Activated T-helper 2 cell treated with anti-CD3 and anti-CD28 coated beads, Interferon-gamma antibody, Interleukin-2, Interleukin-4, amounts not matched to agents 10 μg/mL and 5 μg/mL and 100 μg/mL, durations not matched to agents 14 hours and 24 hours and 36 hours (primary cell): Measurements from ENCODE around the gene UCN. TPM values are rescaled to one million over a fixed set of nuclear protein-coding genes. Genes with fewer than 3 reads are reported as not detected.
"Not testable (repeated sequence)": the region's sequence is repeated elsewhere in the genome, so short reads cannot be mapped to it uniquely, and the experiment has no call there.

ENCODE experiments used
- DNase-seq: peaks from one replicate; pipeline ENCODE4 v3.0.0; 2021; ENCODE audit warnings: low spot score
- H3K27ac Mint-ChIP-seq: one replicate; pipeline ENCODE4 v1.8.0; 2021; ENCODE audit warnings: mixed read lengths
- H3K27me3 Mint-ChIP-seq: one replicate; pipeline ENCODE4 v1.8.0; 2021; ENCODE audit warnings: low read depth, mixed read lengths
- H3K36me3 Mint-ChIP-seq: one replicate; pipeline ENCODE4 v1.8.0; 2021; ENCODE audit warnings: low read depth, mixed read lengths
- H3K4me1 Mint-ChIP-seq: one replicate; pipeline ENCODE4 v1.8.0; 2021; ENCODE audit warnings: low read depth, mixed read lengths
- H3K4me3 Mint-ChIP-seq: one replicate; pipeline ENCODE4 v1.8.0; 2021; ENCODE audit warnings: low read depth, mild to moderate bottlenecking, moderate library complexity, mixed read lengths
- H3K9me3 Mint-ChIP-seq: one replicate; pipeline ENCODE4 v1.8.0; 2021; ENCODE audit warnings: mixed read lengths
- intact Hi-C: fragments of 100-400 bp; cut with micrococcal nuclease; formaldehyde crosslinking; loops from one replicate; pipeline ENCODE4 v1.15.1; 2023
- total RNA-seq: library from RNA; stranded (reverse); gene quantifications from 2 replicates; pipeline ENCODE4 v1.2.3, GENCODE V29; 2022

Gene UCN
- total RNA-seq, 1 donor from 2014 or later, result 0.94 TPM

GRCh38 chr2:27271631-27272340, 36.5 kb downstream of the UCN start:
- H3K27ac Mint-ChIP-seq, result no peak overlapping the region
- no peaks in the 10 kb centered on the region for H3K9me3 Mint-ChIP-seq
- DNase-seq, result no peak
- peaks cover 2% of the 10 kb centered on the region for H3K4me1 Mint-ChIP-seq
- intact Hi-C loops, result no loop called here
- H3K36me3 Mint-ChIP-seq, result no peaks in the 10 kb centered on the region
- peaks cover 24% of the 10 kb centered on the region for H3K27me3 Mint-ChIP-seq
- H3K4me3 Mint-ChIP-seq, result no peak overlapping the region

GRCh38 chr2:27270670-27271069, 37.6 kb downstream of the UCN start:
- intact Hi-C loops, result no loop called here
- H3K9me3 Mint-ChIP-seq, result no peaks in the 10 kb centered on the region
- no peak overlapping the region for H3K4me3 Mint-ChIP-seq
- no peaks in the 10 kb centered on the region for H3K4me1 Mint-ChIP-seq
- no peaks in the 10 kb centered on the region for H3K36me3 Mint-ChIP-seq
- peaks cover 24% of the 10 kb centered on the region for H3K27me3 Mint-ChIP-seq
- H3K27ac Mint-ChIP-seq, result no peak overlapping the region
- DNase-seq, result no peak

- Mint-ChIP-seq H3K27ac (no peak overlapping the region), H3K4me3 (no peak overlapping the region), H3K27me3 (peaks cover 24% of the 10 kb centered on the region), H3K36me3 (no peaks in the 10 kb centered on the region), H3K4me1 (no peaks in the 10 kb centered on the region), H3K9me3 (no peaks in the 10 kb centered on the region)
- intact Hi-C loops, result no loop called here
- no peak for DNase-seq
These were observed 38.1 kb downstream of the UCN start for GRCh38 chr2:27270131-27270530.

GRCh38 chr2:27268296-27268695, 39.9 kb downstream of the UCN start:
- H3K9me3 Mint-ChIP-seq, H3K36me3 Mint-ChIP-seq, intact Hi-C loops, H3K27ac Mint-ChIP-seq, H3K4me1 Mint-ChIP-seq, H3K4me3 Mint-ChIP-seq, DNase-seq: not testable (repeated sequence)
- H3K27me3 Mint-ChIP-seq, result peaks cover 32% of the 10 kb centered on the region

- H3K36me3 Mint-ChIP-seq, result no peaks in the 10 kb centered on the region
- H3K9me3 Mint-ChIP-seq, result no peaks in the 10 kb centered on the region
- intact Hi-C loops, result no loop called here
- peak overlapping the region; percentile 37 for H3K4me3 Mint-ChIP-seq
- H3K27me3 Mint-ChIP-seq, result peaks cover 42% of the 10 kb centered on the region
- peaks cover 18% of the 10 kb centered on the region for H3K4me1 Mint-ChIP-seq
- no peak overlapping the region for H3K27ac Mint-ChIP-seq
- DNase-seq, result no peak
These were observed 42.7 kb downstream of the UCN start for GRCh38 chr2:27265536-27265870.

- no peaks in the 10 kb centered on the region for H3K36me3 Mint-ChIP-seq
- H3K4me3 Mint-ChIP-seq, result peak overlapping the region; percentile 60
- peaks cover 42% of the 10 kb centered on the region for H3K27me3 Mint-ChIP-seq
- intact Hi-C loops, result loop anchor here (1.0 to 5.0 kb wide), 2 partner anchors 15 to 37 kb away; no protein-coding TSS in a partner anchor
- H3K27ac Mint-ChIP-seq, result no peak overlapping the region
- no peaks in the 10 kb centered on the region for H3K9me3 Mint-ChIP-seq
- peaks cover 18% of the 10 kb centered on the region for H3K4me1 Mint-ChIP-seq
- DNase-seq, result peak; percentile 24
These were observed 43.3 kb downstream of the UCN start for GRCh38 chr2:27264753-27265535.

GRCh38 chr2:27264253-27264752, 43.9 kb downstream of the UCN start:
- Mint-ChIP-seq H3K36me3 (no peaks in the 10 kb centered on the region), H3K27me3 (peaks cover 40% of the 10 kb centered on the region), H3K9me3 (no peaks in the 10 kb centered on the region), H3K4me3 (peak overlapping the region; percentile 84), H3K4me1 (peaks cover 18% of the 10 kb centered on the region), H3K27ac (no peak overlapping the region)
- DNase-seq, result no peak
- intact Hi-C loops, result loop anchor here (1.0 to 5.0 kb wide), 2 partner anchors 16 to 38 kb away; no protein-coding TSS in a partner anchor

- peak overlapping the region; percentile 84 for H3K4me3 Mint-ChIP-seq
- H3K27ac Mint-ChIP-seq, result no peak overlapping the region
- intact Hi-C loops, result loop anchor here (1.0 to 5.0 kb wide), 2 partner anchors 17 to 39 kb away; no protein-coding TSS in a partner anchor
- no peak for DNase-seq
- H3K9me3 Mint-ChIP-seq, result no peaks in the 10 kb centered on the region
- peaks cover 43% of the 10 kb centered on the region for H3K27me3 Mint-ChIP-seq
- H3K4me1 Mint-ChIP-seq, result peaks cover 18% of the 10 kb centered on the region
- no peaks in the 10 kb centered on the region for H3K36me3 Mint-ChIP-seq
These were observed 44.7 kb downstream of the UCN start for GRCh38 chr2:27263287-27264252.

GRCh38 chr2:27262379-27263286, 45.6 kb downstream of the UCN start, which contains the start of gene SLC30A3:
Gene SLC30A3, minus strand, starts transcription at chr2:27263047. Its CDS starts 141 bp downstream, at chr2:27262906.
- peaks cover 43% of the 10 kb centered on the region for H3K27me3 Mint-ChIP-seq
- no peaks in the 10 kb centered on the region for H3K9me3 Mint-ChIP-seq
- no peak within 1 kb of the TSS for H3K27ac Mint-ChIP-seq
- peak within 1 kb of the TSS; percentile 84 for H3K4me3 Mint-ChIP-seq
- no peaks in the 10 kb centered on the region for H3K36me3 Mint-ChIP-seq
- intact Hi-C loops, result loop anchor here (5.0 kb wide), 1 partner anchor 40 kb away; no protein-coding TSS in a partner anchor
- H3K4me1 Mint-ChIP-seq, result peaks cover 18% of the 10 kb centered on the region
- peak; percentile 58 for DNase-seq

GRCh38 chr2:27261926-27262298, 46.3 kb downstream of the UCN start:
- peaks cover 44% of the 10 kb centered on the region for H3K27me3 Mint-ChIP-seq
- H3K9me3 Mint-ChIP-seq, result no peaks in the 10 kb centered on the region
- H3K27ac Mint-ChIP-seq, result no peak overlapping the region
- peaks cover 18% of the 10 kb centered on the region for H3K4me1 Mint-ChIP-seq
- peak overlapping the region; percentile 58 for H3K4me3 Mint-ChIP-seq
- no peak for DNase-seq
- H3K36me3 Mint-ChIP-seq, result no peaks in the 10 kb centered on the region
- intact Hi-C loops, result loop anchor here (5.0 kb wide), 1 partner anchor 40 kb away; no protein-coding TSS in a partner anchor

- Mint-ChIP-seq H3K36me3 (no peaks in the 10 kb centered on the region), H3K4me3 (peak overlapping the region; percentile 58), H3K27ac (no peak overlapping the region), H3K27me3 (peaks cover 50% of the 10 kb centered on the region), H3K4me1 (peaks cover 18% of the 10 kb centered on the region), H3K9me3 (no peaks in the 10 kb centered on the region)
- intact Hi-C loops, result loop anchor here (5.0 kb wide), 1 partner anchor 41 kb away; no protein-coding TSS in a partner anchor
- DNase-seq, result no peak
These were observed 46.9 kb downstream of the UCN start for GRCh38 chr2:27261241-27261925.
